T-helper 2 cell treated with Interferon-gamma antibody and Interleukin-4, amounts not matched to agents 100 ng/mL and 5 ng/mL, for 36 hours (primary cell): ENCODE data around the gene SMARCAL1. TPM values are rescaled to one million over a fixed set of nuclear protein-coding genes. Genes with fewer than 3 reads are reported as not detected.

Source experiments
- intact Hi-C: fragments of 100-400 bp; cut with micrococcal nuclease; formaldehyde crosslinking; loops from one replicate; pipeline ENCODE4 v1.15.1; 2023
- total RNA-seq: library from RNA; stranded (reverse); gene quantifications from 2 replicates; pipeline ENCODE4 v1.2.3, GENCODE V29; 2022

The SMARCAL1 gene
- total RNA-seq, 1 donor from 2014 or later: 27.9 TPM

GRCh38 chr2:216469661-216470060, 57.4 kb downstream of the SMARCAL1 start:
- intact Hi-C loops: no loop called here

GRCh38 chr2:216473187-216473586, 60.9 kb downstream of the SMARCAL1 start:
- intact Hi-C loops: no loop called here

- intact Hi-C loops: loop anchor here (1.0 kb wide), 1 partner anchor 23 kb away; the partner anchor contains the start of gene RPL37A
Observed at GRCh38 chr2:216474925-216475670, 62.8 kb downstream of the SMARCAL1 start.

GRCh38 chr2:216475767-216476166, 63.5 kb downstream of the SMARCAL1 start:
- intact Hi-C loops: loop anchor here (1.0 kb wide), 1 partner anchor 23 kb away; the partner anchor contains the start of gene RPL37A

GRCh38 chr2:216477283-216478035, 65.2 kb downstream of the SMARCAL1 start:
- intact Hi-C loops: no loop called here

GRCh38 chr2:216478151-216478550, 65.9 kb downstream of the SMARCAL1 start:
- intact Hi-C loops: no loop called here

- intact Hi-C loops: no loop called here
Observed at GRCh38 chr2:216478791-216479190, 66.5 kb downstream of the SMARCAL1 start.

GRCh38 chr2:216480221-216480620, 67.9 kb downstream of the SMARCAL1 start:
- intact Hi-C loops: no loop called here

GRCh38 chr2:216482640-216483039, 70.4 kb downstream of the SMARCAL1 start:
- intact Hi-C loops: no loop called here

- intact Hi-C loops: no loop called here
Observed at GRCh38 chr2:216485237-216485636, 73.0 kb downstream of the SMARCAL1 start.

- intact Hi-C loops: no loop called here
Observed at GRCh38 chr2:216485745-216486144, 73.5 kb downstream of the SMARCAL1 start.

GRCh38 chr2:216486271-216486670, 74.0 kb downstream of the SMARCAL1 start:
- intact Hi-C loops: no loop called here

- intact Hi-C loops: no loop called here
Observed at GRCh38 chr2:216486708-216487107, 74.4 kb downstream of the SMARCAL1 start.

- intact Hi-C loops: no loop called here
Observed at GRCh38 chr2:216490061-216490460, 77.8 kb downstream of the SMARCAL1 start.

- intact Hi-C loops: no loop called here
Observed at GRCh38 chr2:216491793-216492596, 79.7 kb downstream of the SMARCAL1 start.

- intact Hi-C loops: no loop called here
Observed at GRCh38 chr2:216492597-216493333, 80.5 kb downstream of the SMARCAL1 start.

GRCh38 chr2:216493334-216493685, 81.0 kb downstream of the SMARCAL1 start:
- intact Hi-C loops: no loop called here

GRCh38 chr2:216495656-216496055, 83.4 kb downstream of the SMARCAL1 start:
- intact Hi-C loops: loop anchor here (5.0 kb wide), 2 partner anchors 143 to 1722 kb away; partner anchors contain the start of gene ARPC2

GRCh38 chr2:216497382-216498069, 85.2 kb downstream of the SMARCAL1 start:
- intact Hi-C loops: loop anchor here (1.0 to 5.0 kb wide), 5 partner anchors 22 to 1720 kb away; partner anchors contain the start of genes ARPC2 and SMARCAL1

- intact Hi-C loops: loop anchor here (1.0 to 5.0 kb wide), 5 partner anchors 23 to 1719 kb away; partner anchors contain the start of genes ARPC2 and SMARCAL1
Observed at GRCh38 chr2:216498070-216498378, 85.7 kb downstream of the SMARCAL1 start.
